RWPE2 (cell line): Measurements from ENCODE around the gene YBX3.

Experiments
- ATAC-seq: fragments of 200-7000 bp; cut with Tn5 transposase; 3 replicates; pipeline ENCODE4 v1.9.1; 2021; ENCODE audit warnings: low read depth
- DNase-seq: peaks from one replicate; pipeline ENCODE4 v3.0.0-alpha.2; 2020; ENCODE audit warnings: low spot score
- H3K27ac ChIP-seq: fragments of 450-650 bp; 2 replicates; pipeline ENCODE4 v1.5.1; 2017; ENCODE audit warnings: mild to moderate bottlenecking; ENCODE audit not compliant: poor library complexity, severe bottlenecking
- H3K27me3 ChIP-seq: fragments of 250-450 bp; sonication (Bioruptor Pico); 2 replicates; pipeline ENCODE4 v1.5.1; 2021; ENCODE audit warnings: mild to moderate bottlenecking, moderate library complexity; ENCODE audit not compliant: insufficient read depth, poor library complexity, severe bottlenecking
- H3K36me3 ChIP-seq: fragments of 250-450 bp; sonication (Bioruptor Pico); 2 replicates; pipeline ENCODE4 v1.5.1; 2020; ENCODE audit warnings: low read depth, mild to moderate bottlenecking, moderate library complexity
- H3K4me1 ChIP-seq: fragments of 250-450 bp; sonication (Bioruptor Pico); 2 replicates; pipeline ENCODE4 v1.5.1; 2021; ENCODE audit warnings: mild to moderate bottlenecking, moderate library complexity; ENCODE audit not compliant: insufficient read depth, poor library complexity, severe bottlenecking
- H3K4me3 ChIP-seq: fragments of 250-450 bp; sonication (Bioruptor Pico); 2 replicates; pipeline ENCODE4 v1.5.1; 2021; ENCODE audit warnings: mild to moderate bottlenecking, moderate library complexity; ENCODE audit not compliant: severe bottlenecking
- H3K9me3 ChIP-seq: fragments of 250-450 bp; sonication (Bioruptor Pico); 2 replicates; pipeline ENCODE4 v1.5.1; 2021; ENCODE audit warnings: mild to moderate bottlenecking, moderate library complexity; ENCODE audit not compliant: severe bottlenecking
- CTCF ChIP-seq: fragments of 450-650 bp; IDR thresholded peaks from one replicate; pipeline ENCODE4 v1.5.1; 2017; ENCODE audit warnings: mild to moderate bottlenecking, moderate library complexity; ENCODE audit not compliant: poor library complexity, severe bottlenecking

The YBX3 gene

GRCh38 chr12:10705655-10706054 is 17.5 kb downstream of the YBX3 start:
- Histone ChIP-seq H3K27ac (no peak overlapping the region), H3K27me3 (no peaks in the 10 kb centered on the region), H3K9me3 (no peaks in the 10 kb centered on the region), H3K4me1 (no peaks in the 10 kb centered on the region), H3K36me3 (peaks cover 93% of the 10 kb centered on the region), H3K4me3 (no peak overlapping the region)
- no peak for DNase-seq
- ATAC-seq, result no peak
- TF ChIP-seq CTCF, result no peak

DNA sequence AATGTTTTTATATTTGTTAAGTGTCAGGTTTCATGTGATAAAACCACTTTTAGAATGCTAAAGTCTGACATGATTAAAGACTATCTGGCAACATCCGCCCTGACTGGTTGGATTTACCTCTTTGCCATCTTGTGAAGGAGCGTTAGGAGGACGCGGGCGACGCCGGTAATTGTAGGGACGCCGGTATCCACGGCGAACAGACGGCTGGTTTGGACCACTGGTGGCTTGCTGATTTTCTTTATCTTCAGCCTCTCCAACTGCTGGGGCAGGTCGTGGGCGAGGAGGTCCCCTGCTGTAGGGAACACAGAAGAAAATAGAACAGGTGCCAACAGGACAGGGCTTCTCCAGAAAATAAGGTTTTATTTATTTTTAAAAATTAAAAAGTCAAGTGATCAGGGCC is 21.3 kb downstream of the YBX3 start:
- no peaks in the 10 kb centered on the region for H3K27me3 ChIP-seq
- H3K9me3 ChIP-seq, result no peaks in the 10 kb centered on the region
- no peak overlapping the region for H3K27ac ChIP-seq
- no peak for ATAC-seq
- no peak for DNase-seq
- TF ChIP-seq CTCF, result no peak
- H3K4me1 ChIP-seq, result no peaks in the 10 kb centered on the region
- no peak overlapping the region for H3K4me3 ChIP-seq
- peaks cover 80% of the 10 kb centered on the region for H3K36me3 ChIP-seq

DNA sequence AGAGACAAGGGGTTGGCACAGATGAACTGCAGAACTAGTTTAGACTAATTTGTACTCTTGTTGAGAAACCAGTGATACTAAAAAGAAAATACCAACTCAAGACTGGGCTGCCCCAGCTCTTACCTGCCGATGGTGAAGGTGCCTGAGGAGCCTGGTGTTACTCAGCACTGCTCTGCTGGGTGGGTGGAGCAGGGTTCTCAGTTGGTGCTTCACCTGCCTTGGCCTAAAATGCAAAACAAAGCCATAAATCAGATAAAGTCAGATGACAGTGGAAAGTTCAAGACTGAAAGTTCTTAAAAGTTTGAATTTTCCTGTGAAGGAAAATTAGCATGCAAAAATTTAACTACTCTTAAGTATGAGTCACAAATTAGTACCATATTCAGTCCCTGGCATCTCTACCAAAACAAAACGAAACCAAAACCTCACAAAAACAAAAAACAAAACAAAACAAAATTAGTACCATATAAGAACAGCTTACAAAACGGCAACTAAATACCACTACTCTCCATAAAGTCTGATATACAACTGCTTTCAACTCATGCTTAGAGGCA is 21.9 kb downstream of the YBX3 start:
- no peak for TF ChIP-seq CTCF
- no peaks in the 10 kb centered on the region for H3K4me1 ChIP-seq
- DNase-seq (no peak), ATAC-seq (no peak)
- no peak overlapping the region for H3K4me3 ChIP-seq
- H3K27me3 ChIP-seq, result no peaks in the 10 kb centered on the region
- H3K27ac ChIP-seq, result no peak overlapping the region
- H3K36me3 ChIP-seq, result peaks cover 75% of the 10 kb centered on the region
- H3K9me3 ChIP-seq, result no peaks in the 10 kb centered on the region

DNA sequence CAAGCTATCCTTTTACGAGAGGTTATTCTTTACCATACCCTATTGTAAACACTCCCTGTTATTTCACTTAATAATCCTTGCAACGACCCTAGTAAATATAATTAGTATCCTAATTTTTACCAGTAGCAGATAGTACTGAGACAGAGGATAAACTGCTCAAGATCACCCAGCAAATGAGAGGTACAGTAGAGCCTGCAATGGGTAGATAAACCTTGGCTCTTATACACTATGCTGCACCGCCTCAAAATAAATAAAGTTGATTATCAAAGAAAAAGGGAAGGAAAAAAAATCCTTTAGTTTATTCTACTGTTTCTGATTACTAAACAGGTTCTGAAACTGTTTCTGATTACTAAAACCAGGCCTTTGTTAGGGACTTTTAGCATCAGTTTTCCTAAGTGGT is 22.5 kb downstream of the YBX3 start:
- H3K9me3 ChIP-seq, result no peaks in the 10 kb centered on the region
- ATAC-seq (no peak), DNase-seq (no peak)
- H3K36me3 ChIP-seq, result peaks cover 69% of the 10 kb centered on the region
- no peak overlapping the region for H3K27ac ChIP-seq
- no peaks in the 10 kb centered on the region for H3K27me3 ChIP-seq
- no peak overlapping the region for H3K4me3 ChIP-seq
- no peak for TF ChIP-seq CTCF
- H3K4me1 ChIP-seq, result no peaks in the 10 kb centered on the region

- Histone ChIP-seq H3K36me3 (peaks cover 44% of the 10 kb centered on the region), H3K9me3 (no peaks in the 10 kb centered on the region), H3K27ac (no peak overlapping the region), H3K27me3 (no peaks in the 10 kb centered on the region), H3K4me3 (no peak overlapping the region), H3K4me1 (no peaks in the 10 kb centered on the region)
- ATAC-seq (no peak), DNase-seq (no peak)
- no peak for TF ChIP-seq CTCF
These were observed 25.3 kb downstream of the YBX3 start for GRCh38 chr12:10697862-10698261.
